ENCODE results near the gene DENND1A. TPM values are rescaled to one million over a fixed set of nuclear protein-coding genes. Genes with fewer than 3 reads are reported as not detected.
"Not testable (repeated sequence)": the region's sequence is repeated elsewhere in the genome, so short reads cannot be mapped to it uniquely, and the experiment has no call there.

DENND1A gene
- total RNA-seq, 1 donor from 2014 or later: 16.3 TPM

DNA sequence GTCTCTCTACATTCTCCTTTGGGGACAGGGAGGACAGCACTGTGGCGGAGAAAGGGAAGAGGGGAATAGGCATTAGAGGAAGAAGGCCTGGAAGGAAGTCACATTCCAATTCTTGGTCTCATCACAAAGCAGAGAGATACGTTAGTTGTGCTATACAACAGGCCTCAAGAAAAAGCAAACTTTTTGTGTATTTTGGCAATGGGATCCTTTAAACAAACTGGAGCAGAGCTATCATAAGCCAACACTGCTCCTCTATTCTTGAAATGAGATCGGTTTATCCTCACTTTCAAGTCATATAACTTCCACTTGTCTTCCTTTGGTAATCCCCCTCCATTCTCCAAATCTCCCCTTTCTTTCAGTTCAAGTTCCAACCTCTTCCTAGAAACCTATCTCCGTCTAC lies 6.5 kb downstream of the DENND1A start:
- no peak for DNase-seq (ENCODE audit: low read depth)

DNA sequence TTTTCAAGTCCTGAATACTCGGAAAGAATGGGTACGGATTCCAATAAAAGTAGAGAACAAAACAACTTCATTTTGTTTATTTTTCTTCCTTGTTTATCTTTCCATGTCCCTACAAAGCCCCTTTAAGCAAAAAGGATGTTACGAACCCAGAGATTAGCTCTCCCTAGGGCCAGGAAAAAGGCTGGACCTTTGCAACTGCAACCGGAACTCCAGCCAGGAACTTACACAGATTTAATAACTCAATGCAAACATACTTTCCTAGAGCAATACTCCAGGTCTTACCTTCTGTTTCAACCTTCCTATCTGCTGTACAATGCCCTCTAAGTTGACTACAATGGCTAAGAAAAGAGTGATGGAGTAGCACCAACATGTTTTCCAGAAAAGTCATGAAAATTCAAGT lies 7.0 kb downstream of the DENND1A start:
- no peak for DNase-seq (ENCODE audit: low read depth)

DNA sequence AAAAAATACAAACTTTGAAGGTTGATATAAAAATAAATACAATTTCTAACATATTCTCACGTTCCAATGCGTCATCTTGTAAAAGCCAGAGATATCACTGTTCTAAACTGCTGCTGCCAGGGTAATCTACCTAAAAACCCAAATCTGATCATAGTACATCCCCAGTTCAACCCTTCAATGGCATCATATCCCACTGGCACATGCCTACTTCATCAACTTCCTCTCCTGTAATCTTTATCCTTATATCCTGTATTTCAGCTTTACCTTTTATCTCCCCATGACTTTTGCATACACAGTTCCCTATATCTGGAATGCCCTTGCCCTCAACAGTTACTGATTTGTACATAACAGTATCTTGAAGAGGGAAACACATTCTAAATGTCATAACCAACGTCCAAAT lies 7.5 kb downstream of the DENND1A start:
- DNase-seq (ENCODE audit: low read depth): no peak

- no peak for DNase-seq (ENCODE audit: low read depth)
Observed at GRCh38 chr9:123914517-123915196, 15.3 kb downstream of the DENND1A start.

- no peak for DNase-seq (ENCODE audit: low read depth)
Observed at GRCh38 chr9:123912167-123912897, 17.6 kb downstream of the DENND1A start.

DNA sequence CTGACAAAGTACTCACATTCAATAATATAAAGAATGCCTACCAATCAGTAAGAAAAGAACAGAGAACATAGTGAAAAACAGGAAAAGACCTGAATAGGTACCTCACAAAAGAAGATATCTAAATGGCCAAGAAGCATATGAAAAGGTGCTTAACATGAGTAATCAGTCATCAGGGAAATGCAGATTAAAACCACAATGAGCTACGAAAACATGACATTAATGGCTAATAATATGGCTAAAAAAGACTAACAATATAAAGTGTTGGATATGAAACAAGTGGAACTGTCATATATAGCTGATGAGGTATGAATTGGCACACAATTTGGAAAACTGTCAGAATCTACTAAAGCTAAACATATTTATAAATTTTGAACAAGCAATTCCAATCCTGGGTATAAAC lies 18.9 kb downstream of the DENND1A start:
- DNase-seq (ENCODE audit: low read depth): no peak

- not testable (repeated sequence) for DNase-seq (ENCODE audit: low read depth)
Observed at GRCh38 chr9:123909192-123909591, 20.7 kb downstream of the DENND1A start.

DNA sequence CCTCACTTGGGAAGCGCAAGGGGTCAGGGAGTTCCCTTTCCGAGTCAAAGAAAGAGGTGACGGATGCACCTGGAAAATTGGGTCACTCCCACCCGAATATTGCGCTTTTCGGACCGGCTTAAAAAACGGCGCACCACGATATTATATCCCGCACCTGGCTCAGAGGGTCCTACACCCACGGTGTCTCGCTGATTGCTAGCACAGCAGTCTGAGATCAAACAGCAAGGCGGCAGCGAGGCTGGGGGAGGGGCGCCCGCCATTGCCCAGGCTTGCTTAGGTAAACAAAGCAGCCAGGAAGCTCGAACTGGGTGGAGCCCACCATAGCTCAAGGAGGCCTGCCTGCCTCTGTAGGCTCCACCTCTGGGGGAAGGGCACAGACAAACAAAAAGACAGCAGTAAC lies 26.4 kb downstream of the DENND1A start:
- DNase-seq (ENCODE audit: low read depth): not testable (repeated sequence)

DNA sequence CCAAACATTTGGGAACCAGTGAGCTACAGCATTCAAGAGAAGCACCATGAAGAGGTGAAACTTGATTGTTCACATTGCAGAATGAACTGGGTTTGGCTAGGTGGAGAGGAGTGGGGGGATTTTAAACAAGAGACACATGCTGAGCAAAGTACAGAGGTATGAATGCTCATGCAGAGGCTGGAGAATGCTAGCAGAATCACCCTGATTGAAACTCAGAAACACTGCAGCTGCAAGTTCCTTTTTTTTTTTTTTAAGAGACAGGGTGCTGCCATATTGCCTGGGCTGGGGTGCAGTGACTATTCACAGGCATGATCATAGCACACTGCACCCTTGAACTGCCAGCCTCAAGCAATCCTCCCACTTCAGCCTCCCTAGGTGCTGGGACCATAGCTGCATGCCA lies 35.1 kb downstream of the DENND1A start:
- no peak for DNase-seq (ENCODE audit: low read depth)

- peak; percentile 15 for DNase-seq (ENCODE audit: low read depth)
Observed at GRCh38 chr9:123893831-123894460, 36.0 kb downstream of the DENND1A start.

DNA sequence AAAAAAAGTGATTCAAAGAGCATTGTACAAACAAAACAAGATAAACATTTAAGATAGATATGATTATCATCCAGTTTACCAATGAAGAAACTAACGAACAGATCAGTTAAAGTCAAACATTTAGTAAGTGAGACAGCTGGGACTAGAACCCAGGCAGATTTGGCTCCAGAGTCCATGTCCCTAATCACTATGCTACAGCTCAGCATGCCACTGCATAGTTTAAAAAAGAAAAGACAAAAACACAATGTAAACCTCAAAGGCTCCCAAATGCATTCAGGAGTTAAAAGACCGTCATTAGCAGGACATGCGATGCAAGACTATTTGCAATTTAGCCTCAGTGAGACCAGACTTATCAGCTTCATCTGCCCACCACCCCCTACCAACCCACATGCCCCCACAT lies 36.8 kb downstream of the DENND1A start:
- DNase-seq (ENCODE audit: low read depth): no peak

- no peak for DNase-seq (ENCODE audit: low read depth)
Observed at GRCh38 chr9:123887837-123888236, 42.1 kb downstream of the DENND1A start.

- DNase-seq (ENCODE audit: low read depth): not testable (repeated sequence)
Observed at GRCh38 chr9:123885834-123886233, 44.1 kb downstream of the DENND1A start.

GRCh38 chr9:123883634-123884033 lies 46.3 kb downstream of the DENND1A start:
- DNase-seq (ENCODE audit: low read depth): peak; percentile 62

GRCh38 chr9:123881604-123882003 lies 48.3 kb downstream of the DENND1A start:
- no peak for DNase-seq (ENCODE audit: low read depth)

GRCh38 chr9:123880420-123880819 lies 49.5 kb downstream of the DENND1A start:
- no peak for DNase-seq (ENCODE audit: low read depth)

- DNase-seq (ENCODE audit: low read depth): no peak
Observed at GRCh38 chr9:123876750-123877149, 53.2 kb downstream of the DENND1A start.

- no peak for DNase-seq (ENCODE audit: low read depth)
Observed at GRCh38 chr9:123872710-123873109, 57.2 kb downstream of the DENND1A start.

DNA sequence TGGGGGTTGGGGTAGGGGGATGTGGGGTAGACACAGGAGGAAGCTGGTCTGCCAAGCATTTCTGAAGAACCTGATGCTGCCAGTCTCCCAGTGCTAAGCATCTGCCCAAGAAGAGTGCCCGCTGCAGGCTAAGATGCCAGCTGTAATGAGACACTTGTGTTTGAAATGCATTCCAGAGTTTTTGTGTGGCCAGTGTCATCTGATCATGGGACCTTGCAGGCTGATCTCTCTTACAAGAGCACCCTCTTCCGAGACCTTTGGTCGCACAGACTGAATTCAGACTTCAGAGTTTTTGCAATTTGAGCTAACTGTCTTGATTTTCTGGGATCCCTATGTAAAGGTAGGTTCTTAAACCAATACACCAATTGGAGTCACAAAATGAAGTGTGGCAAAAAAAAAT lies 58.1 kb downstream of the DENND1A start:
- DNase-seq (ENCODE audit: low read depth): peak; percentile 88

GRCh38 chr9:123868002-123868401 lies 61.9 kb downstream of the DENND1A start:
- DNase-seq (ENCODE audit: low read depth): no peak

DNA sequence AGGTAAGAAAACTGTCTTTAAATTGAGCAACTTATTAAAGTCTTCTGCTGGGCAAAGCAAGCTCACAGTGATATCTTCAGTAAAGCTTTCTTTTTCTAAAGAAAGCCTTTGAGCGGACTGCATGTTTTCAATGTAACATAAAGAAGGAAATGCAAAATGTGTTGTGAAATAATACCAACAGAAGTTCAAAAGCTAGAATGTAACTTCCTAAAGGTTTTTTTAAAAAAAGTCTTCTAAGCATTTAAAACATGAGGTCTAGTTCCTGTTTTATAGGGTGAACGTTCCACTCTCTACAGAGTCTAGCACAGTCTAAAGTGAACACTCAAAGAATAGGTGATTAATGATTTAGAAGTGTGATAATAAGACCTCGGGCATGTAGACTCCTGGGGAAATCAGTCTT lies 62.9 kb downstream of the DENND1A start:
- DNase-seq (ENCODE audit: low read depth): no peak

DNA sequence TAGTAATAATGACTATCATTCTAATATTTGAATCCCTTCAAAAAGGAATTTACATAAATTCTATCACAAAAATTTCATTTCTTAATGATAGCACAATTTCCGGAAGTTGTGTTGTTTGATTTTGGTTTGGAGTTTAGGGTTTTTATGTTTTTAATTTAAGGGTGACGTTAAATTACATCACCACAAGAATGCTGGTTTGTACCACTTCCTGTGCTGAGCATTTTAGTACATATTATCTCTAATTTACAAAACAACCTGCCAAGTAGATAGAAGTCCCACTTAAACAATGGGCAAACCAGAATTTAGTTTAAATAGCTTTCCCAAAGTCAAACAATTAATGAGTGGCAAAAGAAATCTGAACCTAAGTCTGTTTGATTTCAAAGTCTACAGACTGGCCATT lies 63.4 kb downstream of the DENND1A start:
- no peak for DNase-seq (ENCODE audit: low read depth)
